DOHH2 (cell line): ENCODE results near the gene SMAGP.

Source experiments
- EZH2phosphoT487 ChIP-seq: fragments of 200-600 bp; sonication (generic); IDR thresholded peaks from 2 replicates; pipeline ENCODE4 v1.6.1; 2017; ENCODE audit warnings: borderline replicate concordance, mild to moderate bottlenecking, antibody characterized with exemption, low read length, moderate library complexity, mixed read lengths
- TF ChIP-seq, protein P1 (sequence below): fragments of 200-600 bp; sonication (generic); IDR thresholded peaks from one replicate; pipeline ENCODE4 v1.5.1; 2014; ENCODE audit warnings: antibody characterized with exemption, mild to moderate bottlenecking, low read depth, low read length; ENCODE audit not compliant: poor library complexity, severe bottlenecking

DNA sequence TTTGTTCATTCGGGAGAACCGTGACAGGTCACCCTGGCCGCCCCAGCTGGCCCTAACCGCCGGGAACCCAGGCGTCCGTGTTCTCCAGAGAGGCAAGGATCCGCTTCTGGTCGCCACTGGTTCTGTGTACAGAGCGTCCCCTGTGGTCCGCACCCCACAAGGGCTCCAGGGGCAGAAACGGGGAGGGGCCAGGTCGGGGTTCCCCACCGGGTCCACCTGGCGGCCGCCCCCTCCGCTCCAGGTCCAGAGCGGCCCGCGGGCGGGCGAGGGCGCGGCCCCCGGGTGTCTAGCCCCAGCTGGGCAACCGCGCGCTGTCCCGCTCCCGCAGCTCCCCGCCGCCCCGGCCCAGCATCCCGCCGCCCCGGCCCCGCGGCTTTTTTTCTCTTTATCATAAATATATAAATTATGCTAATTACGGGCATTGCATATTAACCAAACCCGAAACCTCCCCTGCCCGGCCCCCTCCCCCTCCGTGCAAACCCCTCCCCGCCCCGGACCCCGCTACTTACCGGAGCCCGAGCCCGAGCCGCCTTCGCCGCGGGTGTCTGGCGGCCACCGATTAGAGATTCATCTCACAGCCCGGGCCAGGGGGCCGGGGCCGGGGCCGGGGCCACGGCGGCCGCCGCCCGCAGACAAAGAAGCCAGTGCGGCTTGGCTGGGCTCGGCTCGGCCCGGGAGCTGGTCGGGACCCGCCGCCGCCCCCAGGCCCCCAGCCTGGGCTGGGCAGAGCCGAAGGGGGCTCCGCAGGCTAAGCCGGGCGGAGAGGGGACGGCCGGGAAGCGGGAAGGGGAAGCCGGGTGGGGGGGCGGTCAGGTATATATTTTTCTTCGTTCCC, 52.9 kb downstream of the SMAGP start:
- TF ChIP-seq EZH2phosphoT487 = no peak
- TF ChIP-seq, protein P1, sequence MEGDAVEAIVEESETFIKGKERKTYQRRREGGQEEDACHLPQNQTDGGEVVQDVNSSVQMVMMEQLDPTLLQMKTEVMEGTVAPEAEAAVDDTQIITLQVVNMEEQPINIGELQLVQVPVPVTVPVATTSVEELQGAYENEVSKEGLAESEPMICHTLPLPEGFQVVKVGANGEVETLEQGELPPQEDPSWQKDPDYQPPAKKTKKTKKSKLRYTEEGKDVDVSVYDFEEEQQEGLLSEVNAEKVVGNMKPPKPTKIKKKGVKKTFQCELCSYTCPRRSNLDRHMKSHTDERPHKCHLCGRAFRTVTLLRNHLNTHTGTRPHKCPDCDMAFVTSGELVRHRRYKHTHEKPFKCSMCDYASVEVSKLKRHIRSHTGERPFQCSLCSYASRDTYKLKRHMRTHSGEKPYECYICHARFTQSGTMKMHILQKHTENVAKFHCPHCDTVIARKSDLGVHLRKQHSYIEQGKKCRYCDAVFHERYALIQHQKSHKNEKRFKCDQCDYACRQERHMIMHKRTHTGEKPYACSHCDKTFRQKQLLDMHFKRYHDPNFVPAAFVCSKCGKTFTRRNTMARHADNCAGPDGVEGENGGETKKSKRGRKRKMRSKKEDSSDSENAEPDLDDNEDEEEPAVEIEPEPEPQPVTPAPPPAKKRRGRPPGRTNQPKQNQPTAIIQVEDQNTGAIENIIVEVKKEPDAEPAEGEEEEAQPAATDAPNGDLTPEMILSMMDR = peak; percentile 41
